ENCODE measurements around the gene YARS1. TPM values are rescaled to one million over a fixed set of nuclear protein-coding genes. Genes with fewer than 3 reads are reported as not detected.

Gene YARS1
- total RNA-seq, 1 donor from 2014 or later: 125 TPM

GRCh38 chr1:32765570-32766327, 51.4 kb downstream of the YARS1 start:
- no peak for DNase-seq (ENCODE audit: low spot score)

GRCh38 chr1:32764826-32765569, 52.2 kb downstream of the YARS1 start:
- DNase-seq (ENCODE audit: low spot score): no peak

GRCh38 chr1:32763221-32763620, 53.9 kb downstream of the YARS1 start:
- DNase-seq (ENCODE audit: low spot score): no peak

GRCh38 chr1:32761936-32762335, 55.2 kb downstream of the YARS1 start:
- no peak for DNase-seq (ENCODE audit: low spot score)

GRCh38 chr1:32761253-32761877, 55.8 kb downstream of the YARS1 start:
- DNase-seq (ENCODE audit: low spot score): no peak

- no peak for DNase-seq (ENCODE audit: low spot score)
These were observed 57.0 kb downstream of the YARS1 start for GRCh38 chr1:32759997-32760623.

- no peak for DNase-seq (ENCODE audit: low spot score)
These were observed 57.6 kb downstream of the YARS1 start for GRCh38 chr1:32759521-32759981.

GRCh38 chr1:32758795-32759430, 58.2 kb downstream of the YARS1 start:
- DNase-seq (ENCODE audit: low spot score): no peak

- DNase-seq (ENCODE audit: low spot score): no peak
These were observed 58.9 kb downstream of the YARS1 start for GRCh38 chr1:32758177-32758794.

- DNase-seq (ENCODE audit: low spot score): no peak
These were observed 59.8 kb downstream of the YARS1 start for GRCh38 chr1:32757213-32757895.

GRCh38 chr1:32755810-32756159, 61.4 kb downstream of the YARS1 start:
- DNase-seq (ENCODE audit: low spot score): no peak

GRCh38 chr1:32755098-32755809, 61.9 kb downstream of the YARS1 start:
- DNase-seq (ENCODE audit: low spot score): no peak

GRCh38 chr1:32754317-32755097, 62.7 kb downstream of the YARS1 start:
- DNase-seq (ENCODE audit: low spot score): no peak

GRCh38 chr1:32753532-32754316, 63.4 kb downstream of the YARS1 start:
- DNase-seq (ENCODE audit: low spot score): no peak

GRCh38 chr1:32749771-32750170, 67.4 kb downstream of the YARS1 start:
- DNase-seq (ENCODE audit: low spot score): no peak

- DNase-seq (ENCODE audit: low spot score): no peak
These were observed 67.8 kb downstream of the YARS1 start for GRCh38 chr1:32749332-32749731.

GRCh38 chr1:32748926-32749325, 68.2 kb downstream of the YARS1 start:
- DNase-seq (ENCODE audit: low spot score): no peak

GRCh38 chr1:32748348-32748747, 68.8 kb downstream of the YARS1 start:
- no peak for DNase-seq (ENCODE audit: low spot score)
